WTC11 (cell line): ENCODE data around the gene IL20. TPM values are rescaled to one million over a fixed set of nuclear protein-coding genes. Genes with fewer than 3 reads are reported as not detected.

Experiments used
- ATAC-seq: fragments of 200-7000 bp; cut with Tn5 transposase; 2 replicates; pipeline ENCODE4 v1.10.0; 2021; ENCODE audit warnings: mild to moderate bottlenecking, moderate library complexity
- CTCF ChIA-PET: fragments of 300-600 bp; sonication (Branson Sonifier 250); formaldehyde crosslinking; loops from one replicate; lab custom pipeline; 2021; ENCODE audit warnings: antibody characterized with exemption; lab: Charles Lee
- POLR2A ChIA-PET: fragments of 350-600 bp; sonication (Branson Sonifier 250); formaldehyde crosslinking; loops from one replicate; lab custom pipeline; 2021; ENCODE audit warnings: antibody characterized with exemption; lab: Charles Lee
- DNase-seq: peaks from one replicate; pipeline ENCODE4 v3.0.0; 2021; ENCODE audit warnings: low spot score
- H3K27ac Mint-ChIP-seq: 2 replicates; pipeline ENCODE4 v1.8.0; 2021; ENCODE audit warnings: mixed read lengths
- H3K27me3 Mint-ChIP-seq: 2 replicates; pipeline ENCODE4 v1.8.0; 2021; ENCODE audit warnings: low read depth, mild to moderate bottlenecking, moderate library complexity, mixed read lengths
- H3K36me3 Mint-ChIP-seq: 2 replicates; pipeline ENCODE4 v1.8.0; 2021; ENCODE audit warnings: mixed read lengths
- H3K4me1 Mint-ChIP-seq: 2 replicates; pipeline ENCODE4 v1.8.0; 2022; ENCODE audit warnings: mixed read lengths
- H3K4me3 Mint-ChIP-seq: 2 replicates; pipeline ENCODE4 v1.8.0; 2021; ENCODE audit warnings: mild to moderate bottlenecking, moderate library complexity, mixed read lengths
- H3K9me3 Mint-ChIP-seq: 2 replicates; pipeline ENCODE4 v1.8.0; 2021; ENCODE audit warnings: mixed read lengths
- ELF4 ChIP-seq: sonication (generic); formaldehyde crosslinking; IDR thresholded peaks from 2 replicates; pipeline ENCODE4 v1.8.1; 2022; ENCODE audit warnings: low read depth, mild to moderate bottlenecking, moderate library complexity, missing genetic modification reagents
- ETV6 ChIP-seq: sonication (generic); formaldehyde crosslinking; IDR thresholded peaks from 2 replicates; pipeline ENCODE4 v1.8.1; 2022; ENCODE audit warnings: mild to moderate bottlenecking, missing genetic modification reagents
- GRHL2 ChIP-seq: fragments of 250-450 bp; sonication (Bioruptor Pico); IDR thresholded peaks from 2 replicates; pipeline ENCODE4 v1.8.0; 2022; ENCODE audit warnings: mild to moderate bottlenecking, moderate library complexity; ENCODE audit not compliant: insufficient replicate concordance, severe bottlenecking
- IRF2 ChIP-seq: sonication (generic); formaldehyde crosslinking; IDR thresholded peaks from 2 replicates; pipeline ENCODE4 v1.8.0; 2022; ENCODE audit warnings: low read depth, missing genetic modification reagents, borderline replicate concordance
- JUN ChIP-seq: sonication (generic); formaldehyde crosslinking; IDR thresholded peaks from 2 replicates; pipeline ENCODE4 v1.8.0; 2023; ENCODE audit warnings: mild to moderate bottlenecking, missing genetic modification reagents
- NFYB ChIP-seq: sonication (generic); formaldehyde crosslinking; conservative IDR thresholded peaks from 2 replicates; pipeline ENCODE4 v1.8.0; 2022; ENCODE audit warnings: low read depth, missing genetic modification reagents
- NR1H2 ChIP-seq: sonication (generic); formaldehyde crosslinking; IDR thresholded peaks from 2 replicates; pipeline ENCODE4 v1.9.0; 2021; ENCODE audit warnings: mild to moderate bottlenecking, moderate library complexity, missing genetic modification reagents
- NR3C1 ChIP-seq: sonication (generic); formaldehyde crosslinking; conservative IDR thresholded peaks from 2 replicates; pipeline ENCODE4 v1.8.1; 2023; ENCODE audit warnings: low read depth, mild to moderate bottlenecking, missing genetic modification reagents
- SOX15 ChIP-seq: fragments of 250-450 bp; sonication (Bioruptor Pico); IDR thresholded peaks from 2 replicates; pipeline ENCODE4 v1.9.0; 2021; ENCODE audit warnings: mild to moderate bottlenecking
- SP1 ChIP-seq: sonication (generic); formaldehyde crosslinking; conservative IDR thresholded peaks from 2 replicates; pipeline ENCODE4 v1.8.1; 2022; ENCODE audit warnings: missing genetic modification reagents
- TEAD4 ChIP-seq: sonication (generic); formaldehyde crosslinking; IDR thresholded peaks from 2 replicates; pipeline ENCODE4 v1.8.0; 2022; ENCODE audit warnings: mild to moderate bottlenecking, missing genetic modification reagents
- ZBTB21 ChIP-seq: sonication (generic); formaldehyde crosslinking; IDR thresholded peaks from 2 replicates; pipeline ENCODE4 v1.8.1; 2023; ENCODE audit warnings: mild to moderate bottlenecking, missing genetic modification reagents, borderline replicate concordance
- ZNF317 ChIP-seq: sonication (generic); formaldehyde crosslinking; IDR thresholded peaks from 2 replicates; pipeline ENCODE4 v1.8.1; 2023; ENCODE audit warnings: low read depth, mild to moderate bottlenecking, moderate library complexity, missing genetic modification reagents, borderline replicate concordance
- total RNA-seq: library from RNA; stranded (reverse); gene quantifications from 3 replicates; pipeline ENCODE4 v1.2.3, GENCODE V29; 2021
- TF ChIP-seq, protein P1 (sequence below): sonication (generic); formaldehyde crosslinking; conservative IDR thresholded peaks from 2 replicates; pipeline ENCODE4 v1.8.1; 2023; ENCODE audit warnings: mild to moderate bottlenecking, low read depth, missing genetic modification reagents, moderate library complexity
- TF ChIP-seq, protein P2 (sequence below): fragments of 250-450 bp; sonication (Bioruptor Pico); IDR thresholded peaks from 2 replicates; pipeline ENCODE4 v1.9.0; 2021; ENCODE audit warnings: moderate library complexity, mild to moderate bottlenecking, inconsistent platforms, borderline replicate concordance
- TF ChIP-seq, protein P3 (sequence below): sonication (generic); formaldehyde crosslinking; IDR thresholded peaks from 2 replicates; pipeline ENCODE4 v1.8.1; 2023; ENCODE audit warnings: mild to moderate bottlenecking, missing genetic modification reagents
- TF ChIP-seq, protein P4 (sequence below): sonication (generic); formaldehyde crosslinking; IDR thresholded peaks from 2 replicates; pipeline ENCODE4 v1.8.1; 2022; ENCODE audit warnings: low read depth, missing genetic modification reagents, borderline replicate concordance
- TF ChIP-seq, protein P5 (sequence below): sonication (generic); formaldehyde crosslinking; IDR thresholded peaks from 2 replicates; pipeline ENCODE4 v1.8.0; 2022; ENCODE audit warnings: mild to moderate bottlenecking, missing genetic modification reagents
- TF ChIP-seq, protein P6 (sequence below): sonication (generic); formaldehyde crosslinking; IDR thresholded peaks from 2 replicates; pipeline ENCODE4 v1.8.0; 2022; ENCODE audit warnings: missing genetic modification reagents
- TF ChIP-seq, protein P7 (sequence below): sonication (generic); formaldehyde crosslinking; IDR thresholded peaks from 2 replicates; pipeline ENCODE4 v1.8.1; 2022; ENCODE audit warnings: mild to moderate bottlenecking, missing genetic modification reagents, moderate library complexity, borderline replicate concordance

Gene IL20
- total RNA-seq, 1 experiment from 2014 or later: not detected

DNA sequence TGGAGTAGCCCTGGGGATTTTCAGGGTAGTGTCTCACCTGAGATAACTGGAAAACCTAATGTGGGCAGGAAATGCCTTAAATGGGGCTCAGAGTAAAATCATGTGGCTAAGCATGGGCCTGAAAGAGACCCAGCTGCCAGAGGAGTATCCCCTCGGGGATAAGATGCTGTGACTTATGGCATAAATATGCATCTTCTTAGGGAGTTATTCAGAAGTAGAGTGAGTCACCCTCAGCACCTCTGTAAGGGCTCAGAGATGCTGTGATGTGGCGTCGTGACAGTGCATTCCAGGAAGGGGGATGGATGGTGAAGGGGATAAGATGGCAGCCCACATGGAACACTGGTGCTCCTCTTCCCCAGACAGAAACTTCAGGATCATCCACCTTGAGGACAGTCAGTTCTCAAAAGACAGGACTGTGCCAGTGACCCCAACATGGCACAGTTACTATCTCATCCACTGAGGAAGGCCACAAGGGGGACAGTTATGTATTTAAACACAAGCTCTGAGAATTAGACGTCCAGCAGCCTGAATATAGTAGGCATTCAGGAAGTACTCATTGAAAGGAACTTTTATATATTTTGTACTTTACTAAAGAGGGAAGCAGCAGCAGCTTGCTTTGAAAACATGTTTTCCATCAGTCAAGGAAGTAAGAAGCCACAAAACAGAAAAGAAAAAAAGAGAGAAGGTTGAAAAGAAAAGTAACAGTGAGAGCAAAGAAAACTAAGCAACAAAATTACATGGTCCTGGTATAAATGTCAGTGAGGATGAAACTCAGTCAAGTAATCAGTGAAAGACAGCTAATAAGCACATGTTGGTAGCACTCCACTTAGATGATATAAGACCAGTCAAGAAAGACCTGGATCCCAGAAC is 40.1 kb downstream of the IL20 start:
- TF ChIP-seq ELF4 (CRISPR knock-in tag) (no peak), ZBTB21 (CRISPR knock-in tag) (no peak), ETV6 (CRISPR knock-in tag) (no peak), JUN (no peak), SP1 (CRISPR knock-in tag) (no peak), ZNF317 (no peak), GRHL2 (no peak), NR1H2 (CRISPR knock-in tag) (no peak), NFYB (CRISPR knock-in tag) (no peak), SOX15 (CRISPR knock-in tag) (no peak), IRF2 (CRISPR knock-in tag) (no peak), NR3C1 (CRISPR knock-in tag) (no peak), TEAD4 (no peak)
- TF ChIP-seq, protein P1, sequence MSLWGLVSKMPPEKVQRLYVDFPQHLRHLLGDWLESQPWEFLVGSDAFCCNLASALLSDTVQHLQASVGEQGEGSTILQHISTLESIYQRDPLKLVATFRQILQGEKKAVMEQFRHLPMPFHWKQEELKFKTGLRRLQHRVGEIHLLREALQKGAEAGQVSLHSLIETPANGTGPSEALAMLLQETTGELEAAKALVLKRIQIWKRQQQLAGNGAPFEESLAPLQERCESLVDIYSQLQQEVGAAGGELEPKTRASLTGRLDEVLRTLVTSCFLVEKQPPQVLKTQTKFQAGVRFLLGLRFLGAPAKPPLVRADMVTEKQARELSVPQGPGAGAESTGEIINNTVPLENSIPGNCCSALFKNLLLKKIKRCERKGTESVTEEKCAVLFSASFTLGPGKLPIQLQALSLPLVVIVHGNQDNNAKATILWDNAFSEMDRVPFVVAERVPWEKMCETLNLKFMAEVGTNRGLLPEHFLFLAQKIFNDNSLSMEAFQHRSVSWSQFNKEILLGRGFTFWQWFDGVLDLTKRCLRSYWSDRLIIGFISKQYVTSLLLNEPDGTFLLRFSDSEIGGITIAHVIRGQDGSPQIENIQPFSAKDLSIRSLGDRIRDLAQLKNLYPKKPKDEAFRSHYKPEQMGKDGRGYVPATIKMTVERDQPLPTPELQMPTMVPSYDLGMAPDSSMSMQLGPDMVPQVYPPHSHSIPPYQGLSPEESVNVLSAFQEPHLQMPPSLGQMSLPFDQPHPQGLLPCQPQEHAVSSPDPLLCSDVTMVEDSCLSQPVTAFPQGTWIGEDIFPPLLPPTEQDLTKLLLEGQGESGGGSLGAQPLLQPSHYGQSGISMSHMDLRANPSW: no peak
- TF ChIP-seq, protein P2, sequence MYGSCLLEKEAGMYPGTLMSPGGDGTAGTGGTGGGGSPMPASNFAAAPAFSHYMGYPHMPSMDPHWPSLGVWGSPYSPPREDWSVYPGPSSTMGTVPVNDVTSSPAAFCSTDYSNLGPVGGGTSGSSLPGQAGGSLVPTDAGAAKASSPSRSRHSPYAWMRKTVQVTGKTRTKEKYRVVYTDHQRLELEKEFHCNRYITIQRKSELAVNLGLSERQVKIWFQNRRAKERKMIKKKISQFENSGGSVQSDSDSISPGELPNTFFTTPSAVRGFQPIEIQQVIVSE: no peak
- TF ChIP-seq, protein P3, sequence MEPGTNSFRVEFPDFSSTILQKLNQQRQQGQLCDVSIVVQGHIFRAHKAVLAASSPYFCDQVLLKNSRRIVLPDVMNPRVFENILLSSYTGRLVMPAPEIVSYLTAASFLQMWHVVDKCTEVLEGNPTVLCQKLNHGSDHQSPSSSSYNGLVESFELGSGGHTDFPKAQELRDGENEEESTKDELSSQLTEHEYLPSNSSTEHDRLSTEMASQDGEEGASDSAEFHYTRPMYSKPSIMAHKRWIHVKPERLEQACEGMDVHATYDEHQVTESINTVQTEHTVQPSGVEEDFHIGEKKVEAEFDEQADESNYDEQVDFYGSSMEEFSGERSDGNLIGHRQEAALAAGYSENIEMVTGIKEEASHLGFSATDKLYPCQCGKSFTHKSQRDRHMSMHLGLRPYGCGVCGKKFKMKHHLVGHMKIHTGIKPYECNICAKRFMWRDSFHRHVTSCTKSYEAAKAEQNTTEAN (CRISPR knock-in tag): no peak
- TF ChIP-seq, protein P4, sequence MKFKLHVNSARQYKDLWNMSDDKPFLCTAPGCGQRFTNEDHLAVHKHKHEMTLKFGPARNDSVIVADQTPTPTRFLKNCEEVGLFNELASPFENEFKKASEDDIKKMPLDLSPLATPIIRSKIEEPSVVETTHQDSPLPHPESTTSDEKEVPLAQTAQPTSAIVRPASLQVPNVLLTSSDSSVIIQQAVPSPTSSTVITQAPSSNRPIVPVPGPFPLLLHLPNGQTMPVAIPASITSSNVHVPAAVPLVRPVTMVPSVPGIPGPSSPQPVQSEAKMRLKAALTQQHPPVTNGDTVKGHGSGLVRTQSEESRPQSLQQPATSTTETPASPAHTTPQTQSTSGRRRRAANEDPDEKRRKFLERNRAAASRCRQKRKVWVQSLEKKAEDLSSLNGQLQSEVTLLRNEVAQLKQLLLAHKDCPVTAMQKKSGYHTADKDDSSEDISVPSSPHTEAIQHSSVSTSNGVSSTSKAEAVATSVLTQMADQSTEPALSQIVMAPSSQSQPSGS (CRISPR knock-in tag): no peak
- TF ChIP-seq, protein P5, sequence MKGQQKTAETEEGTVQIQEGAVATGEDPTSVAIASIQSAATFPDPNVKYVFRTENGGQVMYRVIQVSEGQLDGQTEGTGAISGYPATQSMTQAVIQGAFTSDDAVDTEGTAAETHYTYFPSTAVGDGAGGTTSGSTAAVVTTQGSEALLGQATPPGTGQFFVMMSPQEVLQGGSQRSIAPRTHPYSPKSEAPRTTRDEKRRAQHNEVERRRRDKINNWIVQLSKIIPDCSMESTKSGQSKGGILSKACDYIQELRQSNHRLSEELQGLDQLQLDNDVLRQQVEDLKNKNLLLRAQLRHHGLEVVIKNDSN: no peak
- TF ChIP-seq, protein P6, sequence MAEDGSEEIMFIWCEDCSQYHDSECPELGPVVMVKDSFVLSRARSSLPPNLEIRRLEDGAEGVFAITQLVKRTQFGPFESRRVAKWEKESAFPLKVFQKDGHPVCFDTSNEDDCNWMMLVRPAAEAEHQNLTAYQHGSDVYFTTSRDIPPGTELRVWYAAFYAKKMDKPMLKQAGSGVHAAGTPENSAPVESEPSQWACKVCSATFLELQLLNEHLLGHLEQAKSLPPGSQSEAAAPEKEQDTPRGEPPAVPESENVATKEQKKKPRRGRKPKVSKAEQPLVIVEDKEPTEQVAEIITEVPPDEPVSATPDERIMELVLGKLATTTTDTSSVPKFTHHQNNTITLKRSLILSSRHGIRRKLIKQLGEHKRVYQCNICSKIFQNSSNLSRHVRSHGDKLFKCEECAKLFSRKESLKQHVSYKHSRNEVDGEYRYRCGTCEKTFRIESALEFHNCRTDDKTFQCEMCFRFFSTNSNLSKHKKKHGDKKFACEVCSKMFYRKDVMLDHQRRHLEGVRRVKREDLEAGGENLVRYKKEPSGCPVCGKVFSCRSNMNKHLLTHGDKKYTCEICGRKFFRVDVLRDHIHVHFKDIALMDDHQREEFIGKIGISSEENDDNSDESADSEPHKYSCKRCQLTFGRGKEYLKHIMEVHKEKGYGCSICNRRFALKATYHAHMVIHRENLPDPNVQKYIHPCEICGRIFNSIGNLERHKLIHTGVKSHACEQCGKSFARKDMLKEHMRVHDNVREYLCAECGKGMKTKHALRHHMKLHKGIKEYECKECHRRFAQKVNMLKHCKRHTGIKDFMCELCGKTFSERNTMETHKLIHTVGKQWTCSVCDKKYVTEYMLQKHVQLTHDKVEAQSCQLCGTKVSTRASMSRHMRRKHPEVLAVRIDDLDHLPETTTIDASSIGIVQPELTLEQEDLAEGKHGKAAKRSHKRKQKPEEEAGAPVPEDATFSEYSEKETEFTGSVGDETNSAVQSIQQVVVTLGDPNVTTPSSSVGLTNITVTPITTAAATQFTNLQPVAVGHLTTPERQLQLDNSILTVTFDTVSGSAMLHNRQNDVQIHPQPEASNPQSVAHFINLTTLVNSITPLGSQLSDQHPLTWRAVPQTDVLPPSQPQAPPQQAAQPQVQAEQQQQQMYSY: no peak
- TF ChIP-seq, protein P7, sequence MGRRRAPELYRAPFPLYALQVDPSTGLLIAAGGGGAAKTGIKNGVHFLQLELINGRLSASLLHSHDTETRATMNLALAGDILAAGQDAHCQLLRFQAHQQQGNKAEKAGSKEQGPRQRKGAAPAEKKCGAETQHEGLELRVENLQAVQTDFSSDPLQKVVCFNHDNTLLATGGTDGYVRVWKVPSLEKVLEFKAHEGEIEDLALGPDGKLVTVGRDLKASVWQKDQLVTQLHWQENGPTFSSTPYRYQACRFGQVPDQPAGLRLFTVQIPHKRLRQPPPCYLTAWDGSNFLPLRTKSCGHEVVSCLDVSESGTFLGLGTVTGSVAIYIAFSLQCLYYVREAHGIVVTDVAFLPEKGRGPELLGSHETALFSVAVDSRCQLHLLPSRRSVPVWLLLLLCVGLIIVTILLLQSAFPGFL (CRISPR knock-in tag): no peak
- TF ChIP-seq, all 79 proteins: peak for 0
- H3K27me3 Mint-ChIP-seq: peaks cover 39% of the 10 kb centered on the region
- H3K4me3 Mint-ChIP-seq: no peak overlapping the region
- DNase-seq (no peak), ATAC-seq (no peak)
- H3K27ac Mint-ChIP-seq: no peak overlapping the region
- ChIA-PET POLR2A (no interaction called here), CTCF (interaction anchor here (1.1 to 1.4 kb wide), 2 partner anchors 30 to 87 kb away, joined by 3 to 4 read pairs; no protein-coding TSS in a partner anchor)
- H3K36me3 Mint-ChIP-seq: no peaks in the 10 kb centered on the region
- peaks cover 12% of the 10 kb centered on the region for H3K4me1 Mint-ChIP-seq
- H3K9me3 Mint-ChIP-seq: no peaks in the 10 kb centered on the region
